Suppressor macrophage (primary cell): ENCODE data around the gene GCGR.

Source experiments
- DNase-seq, 4 experiments: peaks; one replicate each; pipeline ENCODE4 v3.0.0-alpha.2; 2020 to 2022

The GCGR gene

DNA sequence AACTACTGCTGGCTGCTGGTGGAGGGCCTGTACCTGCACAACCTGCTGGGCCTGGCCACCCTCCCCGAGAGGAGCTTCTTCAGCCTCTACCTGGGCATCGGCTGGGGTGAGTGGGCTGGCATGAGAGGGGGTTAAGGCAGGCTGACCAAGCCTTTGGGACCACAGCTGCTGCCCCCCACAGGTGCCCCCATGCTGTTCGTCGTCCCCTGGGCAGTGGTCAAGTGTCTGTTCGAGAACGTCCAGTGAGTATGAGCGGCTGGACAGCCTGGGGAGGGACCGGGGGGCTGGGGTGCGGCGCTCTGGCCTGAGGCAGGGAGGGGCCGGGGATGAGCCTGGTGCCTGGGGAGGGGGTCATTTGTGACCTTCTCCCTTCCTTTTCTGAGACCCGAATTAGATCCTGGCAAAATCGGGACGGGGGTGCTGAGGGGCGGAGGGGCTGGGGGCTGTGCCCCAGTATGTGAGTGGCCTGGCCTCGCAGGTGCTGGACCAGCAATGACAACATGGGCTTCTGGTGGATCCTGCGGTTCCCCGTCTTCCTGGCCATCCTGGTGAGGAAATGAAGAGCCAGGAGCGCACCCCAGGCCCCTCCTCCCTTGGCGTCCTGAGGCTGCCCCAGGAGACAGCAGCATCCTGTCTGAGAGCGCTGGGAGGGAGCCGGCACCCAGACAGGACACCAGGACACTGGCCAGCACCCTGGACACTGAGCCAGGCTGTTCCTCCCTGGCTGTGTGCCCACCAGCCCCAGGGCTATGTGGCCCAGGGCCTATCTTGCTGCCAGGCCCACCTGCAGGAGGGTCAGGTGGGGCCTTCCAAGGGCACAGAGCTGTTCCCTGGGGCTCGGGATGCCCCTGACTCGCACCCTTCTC, 8.0 kb downstream of the GCGR start:
- DNase-seq, result no peak

DNA sequence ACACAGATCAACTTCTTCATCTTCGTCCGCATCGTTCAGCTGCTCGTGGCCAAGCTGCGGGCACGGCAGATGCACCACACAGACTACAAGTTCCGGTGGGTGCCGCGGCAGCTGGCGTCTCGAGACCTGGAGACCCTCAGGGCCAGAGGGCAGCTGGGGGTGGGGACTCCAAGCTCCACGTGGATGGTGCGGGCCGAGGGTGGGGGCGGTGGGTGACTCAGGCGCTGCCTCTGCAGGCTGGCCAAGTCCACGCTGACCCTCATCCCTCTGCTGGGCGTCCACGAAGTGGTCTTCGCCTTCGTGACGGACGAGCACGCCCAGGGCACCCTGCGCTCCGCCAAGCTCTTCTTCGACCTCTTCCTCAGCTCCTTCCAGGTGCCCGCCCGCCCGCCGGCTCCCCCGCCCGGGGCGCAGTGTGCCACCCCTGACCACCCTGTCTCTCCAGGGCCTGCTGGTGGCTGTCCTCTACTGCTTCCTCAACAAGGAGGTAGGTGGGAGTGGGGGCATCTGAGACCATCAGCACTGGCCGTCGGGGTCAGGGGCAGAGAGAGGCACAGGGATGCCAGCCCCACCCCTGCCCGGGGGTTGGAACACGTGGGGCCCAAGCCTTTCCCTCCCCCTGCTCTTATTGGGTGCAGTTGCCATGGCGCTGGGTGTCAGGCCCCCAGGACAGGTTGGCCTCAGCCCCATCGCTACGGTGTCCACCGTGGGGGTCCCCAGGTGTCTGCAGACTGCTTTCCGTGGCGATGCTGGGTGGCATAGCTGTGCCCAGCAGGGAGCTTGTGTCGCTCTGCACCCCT, 8.8 kb downstream of the GCGR start:
- DNase-seq, result no peak

DNA sequence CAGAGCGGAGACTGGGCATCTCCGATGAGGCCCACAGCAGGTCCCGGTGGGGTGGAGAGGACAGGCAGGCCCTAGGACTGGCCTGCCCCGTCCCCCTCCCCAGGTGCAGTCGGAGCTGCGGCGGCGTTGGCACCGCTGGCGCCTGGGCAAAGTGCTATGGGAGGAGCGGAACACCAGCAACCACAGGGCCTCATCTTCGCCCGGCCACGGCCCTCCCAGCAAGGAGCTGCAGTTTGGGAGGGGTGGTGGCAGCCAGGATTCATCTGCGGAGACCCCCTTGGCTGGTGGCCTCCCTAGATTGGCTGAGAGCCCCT, 9.4 kb downstream of the GCGR start:
- no peak for DNase-seq

DNA sequence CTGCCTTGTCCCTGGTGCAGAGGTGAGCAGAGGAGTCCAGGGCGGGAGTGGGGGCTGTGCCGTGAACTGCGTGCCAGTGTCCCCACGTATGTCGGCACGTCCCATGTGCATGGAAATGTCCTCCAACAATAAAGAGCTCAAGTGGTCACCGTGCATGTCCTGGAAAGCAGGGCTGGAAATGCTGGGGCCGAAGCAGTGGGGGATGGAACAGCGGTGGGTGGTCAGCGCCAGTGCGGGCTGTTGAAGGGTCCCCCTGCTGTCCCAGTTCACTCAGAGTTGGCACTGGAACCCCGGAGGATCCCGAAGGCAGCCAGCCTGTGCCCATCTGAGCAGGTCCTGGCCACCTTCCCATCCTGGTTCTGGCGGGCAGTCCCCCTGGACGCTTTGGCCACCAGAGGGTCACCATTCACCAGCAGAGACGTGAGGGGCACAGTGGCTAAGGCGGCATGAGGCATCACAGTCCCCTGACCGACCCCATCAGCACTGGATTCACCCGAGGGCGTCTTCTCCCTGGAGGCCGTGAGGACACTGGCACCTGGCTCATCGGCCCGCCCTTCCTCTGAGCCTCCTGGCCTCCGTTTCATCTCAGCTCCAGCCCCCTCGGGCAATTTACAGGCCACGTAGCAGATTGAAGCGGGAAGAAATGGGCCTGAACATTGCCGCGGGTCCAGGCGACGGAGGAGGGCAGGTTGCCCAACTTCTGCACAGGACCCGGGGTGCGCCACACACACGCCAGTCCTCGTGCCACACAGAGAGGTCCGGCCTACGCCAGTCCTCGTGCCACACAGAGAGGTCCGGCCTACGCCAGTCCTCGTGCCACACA, 10.1 kb downstream of the GCGR start:
- no peak for DNase-seq

DNA sequence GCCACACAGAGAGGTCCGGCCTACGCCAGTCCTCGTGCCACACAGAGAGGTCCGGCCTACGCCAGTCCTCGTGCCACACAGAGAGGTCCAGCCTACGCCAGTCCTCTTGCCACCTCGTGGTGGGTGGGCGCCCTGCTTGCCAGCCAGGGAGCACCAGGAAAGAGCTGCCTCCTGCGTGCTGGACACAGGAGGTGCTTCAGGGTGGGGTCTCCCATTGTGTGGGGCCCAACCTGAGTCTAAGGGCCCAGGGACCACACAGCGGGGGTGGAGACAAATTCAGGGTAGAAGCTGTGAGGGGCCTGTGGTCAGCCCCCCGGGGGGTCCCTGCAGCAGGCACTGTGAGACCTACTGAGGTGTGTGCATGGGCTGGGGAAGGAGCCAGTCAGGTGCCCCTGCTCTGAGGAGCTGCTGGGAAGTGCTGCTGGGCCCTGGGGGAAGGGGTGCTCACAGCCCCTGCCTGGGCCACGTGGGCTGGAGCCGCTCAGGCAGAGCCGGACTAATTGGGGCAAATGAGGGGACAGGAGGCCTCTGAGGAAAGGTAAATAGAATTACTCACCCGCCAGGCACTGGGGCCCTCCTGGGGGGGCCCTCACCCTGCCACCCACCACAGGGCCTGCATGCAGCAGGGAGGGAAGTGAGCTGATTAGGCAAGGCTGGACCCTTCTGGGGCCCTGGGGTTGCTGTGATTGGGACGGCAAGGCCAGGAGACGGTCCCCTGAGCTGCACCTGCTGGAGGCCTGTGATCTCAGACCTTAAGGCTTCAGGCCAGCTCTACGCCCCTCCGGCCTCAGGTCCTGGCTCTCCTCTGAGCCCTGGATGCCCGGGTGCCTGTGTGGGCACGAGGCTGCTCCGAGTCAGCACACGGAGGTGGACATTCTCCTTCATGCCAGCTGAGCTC, 11.0 kb downstream of the GCGR start:
- DNase-seq, result no peak

DNA sequence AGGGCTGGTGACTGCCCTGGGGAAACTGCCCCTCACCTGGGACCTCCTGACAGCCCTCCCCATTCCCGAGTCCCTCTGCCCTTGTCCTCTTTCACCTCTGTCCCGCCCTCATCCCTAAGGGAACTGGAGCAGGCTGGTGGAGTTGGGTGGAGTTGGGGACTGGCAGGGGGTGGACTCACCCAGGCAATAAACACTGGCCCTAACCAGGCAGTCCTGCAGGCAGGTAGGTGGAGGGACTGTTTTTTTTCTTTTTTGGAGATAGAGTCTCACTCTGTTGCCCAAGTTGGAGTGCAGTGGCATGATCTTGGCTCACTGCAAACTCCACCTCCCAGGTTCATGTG, 11.7 kb downstream of the GCGR start:
- no peak for DNase-seq

DNA sequence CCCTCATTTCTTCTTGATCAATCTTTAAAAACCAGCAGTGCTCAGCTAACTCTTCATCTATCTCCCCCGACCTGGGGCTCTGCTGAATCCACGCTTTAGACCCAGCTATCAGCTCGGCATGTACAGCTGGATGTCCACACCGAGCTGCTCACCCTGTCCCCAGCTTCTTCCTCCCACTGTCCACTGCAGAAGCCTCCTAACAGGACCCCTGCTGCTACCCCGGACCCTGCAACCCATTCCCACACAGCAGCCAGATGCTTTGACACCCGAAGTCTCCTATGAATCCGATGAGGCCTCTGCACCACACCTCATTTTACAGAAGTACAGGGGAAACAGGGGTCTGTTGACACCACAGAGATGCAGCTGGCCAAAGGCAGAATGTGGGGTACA, 13.8 kb downstream of the GCGR start:
- DNase-seq, result no peak

DNA sequence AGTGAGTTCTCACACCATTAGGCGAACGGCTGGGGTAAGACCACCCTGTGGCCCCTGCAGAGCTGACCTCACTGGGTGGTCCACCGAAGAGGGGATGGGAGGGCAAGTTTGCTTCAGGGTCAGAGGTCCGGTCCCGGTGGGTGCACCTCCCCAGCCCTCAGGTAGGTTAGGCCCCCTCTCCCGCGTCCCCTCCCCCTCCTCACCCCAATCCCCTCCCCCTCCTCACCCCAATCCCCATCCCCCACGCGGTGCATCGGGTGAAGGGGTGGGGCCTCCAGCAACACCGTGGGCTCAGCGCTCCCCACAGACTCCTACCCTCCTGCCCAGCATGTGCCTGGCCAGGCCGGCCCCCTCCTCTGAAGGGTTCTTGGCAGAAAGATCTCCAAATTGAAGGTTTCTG, 15.8 kb downstream of the GCGR start:
- no peak for DNase-seq

DNA sequence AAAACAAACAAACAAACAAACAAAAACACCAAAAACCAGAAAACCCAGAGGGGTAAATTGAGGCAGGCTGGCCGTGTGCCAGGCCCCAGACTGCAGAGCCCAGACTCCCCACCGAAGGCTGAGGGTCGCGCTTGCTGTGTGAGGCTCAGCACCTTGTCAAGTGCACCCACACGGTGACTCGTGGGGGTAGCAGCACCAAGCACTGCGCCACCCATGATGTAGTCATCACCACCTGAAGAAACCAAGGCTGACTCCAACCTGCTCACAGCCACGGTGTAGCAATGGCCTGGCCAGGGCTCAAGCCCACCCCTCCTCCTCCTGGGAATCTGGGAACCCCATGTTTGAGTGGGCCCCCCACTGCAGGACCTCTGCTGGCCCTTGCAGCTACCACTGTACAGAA, 17.2 kb downstream of the GCGR start:
- no peak for DNase-seq

DNA sequence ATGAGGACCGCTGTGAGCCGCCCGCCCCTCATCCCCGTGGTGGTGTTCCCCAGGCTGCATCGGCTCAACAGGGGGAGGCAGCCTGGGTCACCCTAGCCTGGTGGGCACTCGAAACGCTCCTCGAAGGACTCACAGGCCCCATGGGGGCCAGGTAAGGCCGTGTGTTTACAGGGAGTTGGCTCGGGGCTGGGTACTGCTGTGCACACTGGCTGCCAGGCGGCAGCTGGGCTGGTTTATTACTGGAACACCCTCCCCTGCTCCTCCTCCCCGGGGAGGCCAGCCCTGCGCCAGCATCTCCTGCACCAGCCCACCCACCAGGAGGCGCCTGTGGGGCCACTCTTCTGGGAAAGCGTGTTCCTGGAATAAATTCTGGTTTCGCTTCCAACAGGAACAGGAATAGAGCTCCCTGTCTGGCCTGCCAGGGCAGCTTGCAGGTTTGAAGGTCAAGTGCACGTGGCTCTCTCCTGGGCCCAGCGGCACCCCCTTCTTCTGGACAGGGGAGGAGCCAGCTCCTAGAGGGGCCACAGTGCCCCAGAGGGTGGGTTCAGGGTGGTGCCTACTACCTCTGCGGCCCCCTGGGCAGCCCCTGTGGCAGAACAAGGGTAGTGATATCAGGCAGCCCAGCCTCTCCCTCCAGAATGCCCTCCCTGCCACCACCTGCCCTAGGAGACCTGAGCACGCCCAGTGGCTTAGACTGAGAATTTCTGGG, 17.8 kb downstream of the GCGR start:
- DNase-seq, result peak; percentile 65 to 81 (median 72)

DNA sequence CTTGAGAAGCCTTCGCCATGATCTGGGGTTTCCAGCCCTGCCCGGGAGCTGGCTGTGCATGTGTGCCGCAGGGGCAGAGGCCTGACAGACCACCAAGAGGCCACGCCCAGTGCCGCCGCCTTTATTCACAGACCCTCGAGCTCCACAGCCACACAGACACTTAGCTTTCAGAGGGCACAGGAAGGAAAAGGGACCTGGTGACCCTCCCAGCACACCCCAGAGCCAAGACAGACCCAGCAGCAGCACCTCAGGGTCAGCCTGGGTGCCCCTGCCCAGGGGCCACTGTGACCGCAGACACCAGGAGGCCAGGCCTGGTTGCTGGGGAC, 18.3 kb downstream of the GCGR start:
- no peak for DNase-seq

DNA sequence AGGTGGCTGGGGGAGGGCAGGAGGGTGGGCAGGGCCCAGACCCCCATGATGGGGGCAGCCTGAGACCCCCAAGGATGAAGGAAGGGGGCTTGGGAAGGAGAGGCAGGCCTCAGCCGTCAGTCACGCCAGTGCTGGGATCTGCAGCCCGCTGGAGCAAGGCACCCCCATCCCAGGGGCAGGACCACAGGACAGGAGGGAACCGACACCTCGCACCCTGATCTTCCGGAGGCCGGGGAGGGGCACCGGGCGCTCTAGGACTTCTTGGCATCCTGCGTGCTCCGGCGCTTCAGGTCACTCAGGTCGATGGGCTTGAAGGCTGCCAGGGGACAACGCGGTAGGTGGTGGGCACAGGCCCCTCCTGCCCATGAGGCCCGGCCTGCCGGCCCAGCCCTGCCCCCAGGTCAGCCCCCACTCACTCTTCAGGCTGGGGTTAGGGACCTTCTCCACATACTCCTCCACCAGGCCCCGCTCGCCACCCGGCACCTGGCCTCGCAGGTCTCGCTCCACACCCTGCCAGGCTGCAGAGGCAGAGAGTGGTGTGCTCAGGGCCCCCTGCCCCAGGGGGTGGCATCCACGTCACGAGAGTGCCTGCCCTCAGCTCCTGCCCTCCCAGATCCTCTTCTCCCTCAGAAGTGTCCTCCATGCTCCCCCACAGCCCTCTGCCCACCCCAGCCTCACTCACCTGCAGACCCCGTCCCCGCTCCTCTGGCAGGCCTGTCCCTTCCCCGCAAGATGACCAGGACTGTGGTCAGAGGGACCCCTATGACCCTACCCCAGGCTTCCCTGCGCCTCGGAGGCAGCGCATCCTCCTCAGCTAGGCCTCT, 19.3 kb downstream of the GCGR start:
- no peak for DNase-seq

DNA sequence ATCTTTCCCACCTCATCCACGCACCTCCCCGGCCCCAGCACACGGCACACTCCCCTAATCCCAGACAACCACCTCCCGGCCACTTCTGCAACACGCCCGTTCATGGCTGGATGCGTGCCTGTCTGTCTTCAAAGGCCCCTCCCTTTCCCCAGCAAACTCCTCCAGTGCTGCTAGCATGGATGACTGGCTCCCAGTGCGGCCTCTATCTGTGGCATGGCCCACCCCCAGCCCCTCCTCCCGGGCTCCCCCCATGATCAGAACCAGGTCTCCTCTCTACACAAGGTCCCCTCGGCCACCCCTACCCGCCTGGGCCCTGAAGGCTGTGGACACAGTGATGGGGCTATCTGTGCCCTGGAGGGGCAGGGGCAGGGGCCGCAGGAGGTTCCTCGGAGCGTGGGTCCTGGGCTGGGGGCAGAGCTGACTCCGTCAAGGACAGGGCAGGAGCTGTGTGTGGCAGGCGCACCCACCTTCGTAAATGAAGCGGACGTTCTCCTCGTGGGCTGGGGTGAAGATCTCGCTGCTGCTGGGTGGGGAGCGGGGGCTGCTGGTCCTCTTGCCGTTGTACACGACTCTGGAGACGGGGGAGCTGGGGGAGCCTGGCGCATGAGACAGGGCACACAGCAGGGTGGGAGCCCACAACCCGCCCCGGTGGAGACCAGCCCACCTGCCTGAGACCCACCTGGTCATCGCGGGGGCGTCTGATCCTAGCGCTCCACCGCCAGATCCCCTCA, 20.0 kb downstream of the GCGR start:
- DNase-seq, result no peak

DNA sequence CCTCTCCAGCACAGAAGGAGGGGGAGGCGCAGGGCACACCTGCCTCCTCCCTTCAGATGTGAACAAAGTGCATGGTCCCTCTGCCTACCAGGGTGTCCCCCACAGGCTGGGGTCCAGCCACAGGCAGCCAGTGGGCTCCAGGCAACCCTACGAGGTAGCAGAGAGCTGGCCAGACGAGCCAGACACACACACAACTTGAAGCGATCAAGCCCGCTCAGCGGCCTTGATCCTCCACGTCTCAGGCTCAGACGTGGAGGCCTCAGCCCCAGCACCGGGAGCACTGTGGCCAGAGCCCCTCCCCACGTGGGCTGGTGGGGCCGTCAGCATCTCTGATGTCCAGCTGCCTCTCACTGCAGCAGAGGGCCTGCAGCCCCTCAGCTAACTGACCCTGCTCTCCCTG, 20.6 kb downstream of the GCGR start:
- DNase-seq, result no peak

DNA sequence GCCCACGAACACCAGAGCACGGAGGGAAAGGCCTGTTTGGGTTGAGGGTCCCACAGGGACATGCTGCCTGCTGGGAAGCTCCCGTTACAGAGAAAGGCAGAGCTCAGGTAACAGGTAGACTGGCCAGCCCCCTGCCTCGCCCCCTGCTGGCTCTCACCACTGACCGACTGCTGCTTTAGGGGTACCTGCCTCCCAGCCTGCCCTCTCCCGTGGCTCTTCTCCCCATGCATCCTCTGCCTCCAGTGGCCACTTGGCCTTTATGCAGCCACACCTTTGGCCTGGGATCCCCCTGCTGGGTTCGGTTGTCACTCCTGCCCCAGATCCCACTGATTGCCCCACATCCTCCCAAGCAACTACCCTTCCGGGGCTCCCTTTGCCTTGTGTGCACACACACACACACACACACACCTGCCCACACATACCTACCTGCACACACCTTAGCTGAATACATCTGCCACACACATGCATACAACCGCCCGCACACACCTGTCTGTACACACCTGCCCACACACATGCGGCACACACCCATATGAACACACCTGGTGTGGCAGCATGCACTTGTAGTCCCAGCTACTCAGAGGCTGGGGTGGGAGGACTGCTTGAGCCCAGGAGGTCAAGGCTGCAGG, 22.0 kb downstream of the GCGR start:
- no peak for DNase-seq

DNA sequence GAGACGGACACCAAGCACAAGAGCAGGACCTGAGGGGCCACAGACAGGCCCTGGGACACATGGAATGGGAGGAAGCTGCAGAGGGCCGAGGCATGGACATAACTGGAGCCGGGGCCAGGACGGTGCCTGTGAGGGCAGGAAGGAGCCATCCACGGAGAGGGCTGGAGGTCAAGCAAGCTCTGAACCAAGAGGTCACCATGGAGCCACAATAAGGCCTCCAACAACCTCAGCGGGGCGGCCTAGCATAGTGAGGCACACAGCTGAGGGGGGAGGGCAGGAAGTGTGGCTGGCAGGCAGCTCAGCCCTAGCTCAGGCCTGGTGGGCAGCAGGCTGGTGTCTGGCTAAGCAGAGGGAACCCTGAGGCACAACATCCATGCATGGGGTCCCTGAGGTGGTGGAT, 24.7 kb downstream of the GCGR start:
- DNase-seq, result no peak

DNA sequence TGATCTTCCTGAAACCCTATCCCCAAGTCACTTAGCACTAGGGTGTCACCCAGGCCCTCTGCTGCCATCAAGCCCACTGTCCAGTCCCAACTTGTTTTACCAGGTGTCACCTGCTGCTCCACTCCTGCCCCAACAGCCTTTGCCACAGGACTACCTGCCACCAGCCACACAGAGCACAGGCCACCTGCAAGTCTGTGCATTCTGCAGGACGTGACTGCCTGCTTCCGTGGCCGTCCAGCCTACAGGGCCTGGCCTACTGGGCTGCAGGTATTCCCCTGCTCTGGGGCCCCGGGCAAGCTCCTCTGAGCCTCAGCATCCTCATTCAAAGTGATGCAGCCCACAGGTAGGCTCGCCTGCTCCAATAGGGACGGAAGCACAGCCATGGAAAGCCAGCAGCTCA, 25.9 kb downstream of the GCGR start:
- DNase-seq, result no peak

DNA sequence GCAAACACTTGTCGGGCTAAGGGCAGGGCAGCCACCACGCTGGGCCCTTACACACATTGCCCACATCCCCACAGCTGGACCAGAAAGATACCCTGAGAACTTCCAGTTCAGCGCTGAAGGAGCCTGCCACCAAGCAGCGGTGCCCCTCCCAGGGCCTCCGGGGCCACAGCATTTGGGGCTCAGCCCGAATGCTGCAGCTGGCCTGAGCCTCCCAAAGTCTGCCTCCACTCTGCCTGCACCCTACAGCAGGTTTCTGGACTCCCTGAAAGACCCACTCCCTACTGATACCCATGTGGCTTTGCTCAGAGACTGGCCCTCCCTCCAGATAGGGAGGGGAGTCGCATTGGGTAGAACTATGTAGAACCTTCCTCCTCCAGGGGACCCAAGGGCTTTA, 27.6 kb downstream of the GCGR start:
- peak in 1 of 4 experiments; percentile 11 for DNase-seq

DNA sequence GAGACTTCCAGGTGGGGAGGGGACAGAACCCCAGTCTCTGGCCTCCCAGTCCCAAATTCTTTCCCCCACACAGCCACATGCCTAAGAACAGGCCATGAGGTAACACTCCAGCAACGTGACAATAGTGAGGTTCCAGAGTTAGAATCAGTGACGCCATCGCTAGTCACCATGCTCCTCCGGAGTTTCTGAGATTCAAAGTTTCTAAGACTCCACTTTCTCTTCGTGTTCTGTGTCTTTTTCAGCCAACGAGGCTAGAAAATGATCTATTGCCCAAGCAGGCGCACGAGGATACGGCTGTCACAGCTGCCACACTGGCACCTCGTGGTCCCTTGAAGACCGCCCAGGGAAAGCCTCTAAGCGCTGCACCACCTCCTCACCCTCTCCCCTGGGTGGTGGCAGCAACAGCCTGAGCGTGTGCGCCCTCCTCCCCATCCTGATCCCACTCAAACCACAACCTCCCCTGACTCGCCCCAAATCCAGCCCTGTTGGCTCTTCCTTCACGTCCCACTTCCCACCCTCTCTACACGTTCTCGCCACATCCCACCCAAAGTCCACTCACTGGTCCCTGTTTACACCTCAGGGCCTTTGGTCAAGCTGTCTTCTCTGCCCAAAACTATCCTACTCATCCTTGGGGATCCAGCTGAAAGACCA, 28.1 kb downstream of the GCGR start:
- DNase-seq, result peak; percentile 86 to 94 (median 91)
